GM18526 (cell line): ENCODE data around the gene RLN2.

ENCODE experiments used
- POLR2A ChIP-seq: IDR thresholded peaks from 3 replicates; pipeline ENCODE4 v1.6.1; 2011; ENCODE audit not compliant: insufficient read length; ENCODE audit errors: extremely low read depth

RLN2 gene

DNA sequence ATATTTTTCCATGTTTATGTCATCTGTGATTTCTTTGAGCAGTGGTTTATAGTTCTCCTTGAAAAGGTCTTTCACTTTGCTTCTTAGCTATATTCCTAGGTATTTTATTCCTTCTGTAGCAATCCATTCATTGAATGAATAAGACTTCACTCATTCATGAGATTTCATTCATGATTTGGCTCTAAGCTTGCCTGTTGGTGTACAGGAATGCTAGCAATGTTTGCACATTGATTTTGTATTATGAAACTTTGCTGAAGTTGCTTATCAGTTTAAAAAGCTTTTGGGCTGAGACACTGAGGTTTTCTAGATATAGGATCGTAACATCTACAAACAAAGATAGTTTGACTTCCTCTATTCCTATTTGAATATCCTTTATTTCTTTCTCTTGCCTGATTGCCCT, 15.9 kb downstream of the RLN2 start:
- TF ChIP-seq POLR2A = no peak

DNA sequence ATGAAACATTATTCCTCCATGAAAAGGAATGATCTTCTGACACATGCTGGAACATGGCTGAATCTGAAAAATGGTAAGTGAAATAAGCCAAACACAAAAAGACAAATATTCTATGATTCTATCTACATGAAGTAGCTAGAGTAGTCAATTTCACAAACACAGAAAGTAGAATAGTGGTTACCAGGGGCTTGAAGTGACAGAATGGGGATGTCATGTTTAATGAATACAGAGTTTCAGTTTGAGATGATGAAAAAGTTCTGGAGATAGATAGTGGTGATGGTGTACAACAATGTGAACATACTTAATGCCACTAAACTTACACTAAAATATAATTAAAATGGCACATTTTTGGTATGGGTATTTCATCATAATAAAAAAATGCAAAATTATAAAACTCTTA, 18.3 kb downstream of the RLN2 start:
- TF ChIP-seq POLR2A = no peak

DNA sequence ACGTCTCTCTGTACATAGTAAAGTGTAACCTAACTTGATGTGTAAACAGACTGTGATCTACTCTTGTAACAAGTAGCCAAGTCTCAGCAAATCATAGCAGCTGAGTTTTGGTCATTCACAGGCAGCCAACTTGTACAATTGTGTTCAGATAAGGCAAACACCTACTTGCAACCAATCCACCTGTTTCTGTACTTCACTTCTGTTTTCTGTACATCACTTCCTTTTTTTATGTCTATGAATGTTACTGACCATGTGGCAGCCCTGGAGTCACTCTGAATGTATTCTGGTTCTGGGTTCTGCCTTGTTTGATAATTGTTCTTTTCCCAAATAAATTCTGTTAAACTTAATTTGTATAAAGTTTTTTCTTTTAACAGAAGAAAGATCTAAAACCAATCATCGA, 26.0 kb downstream of the RLN2 start:
- TF ChIP-seq POLR2A = no peak

DNA sequence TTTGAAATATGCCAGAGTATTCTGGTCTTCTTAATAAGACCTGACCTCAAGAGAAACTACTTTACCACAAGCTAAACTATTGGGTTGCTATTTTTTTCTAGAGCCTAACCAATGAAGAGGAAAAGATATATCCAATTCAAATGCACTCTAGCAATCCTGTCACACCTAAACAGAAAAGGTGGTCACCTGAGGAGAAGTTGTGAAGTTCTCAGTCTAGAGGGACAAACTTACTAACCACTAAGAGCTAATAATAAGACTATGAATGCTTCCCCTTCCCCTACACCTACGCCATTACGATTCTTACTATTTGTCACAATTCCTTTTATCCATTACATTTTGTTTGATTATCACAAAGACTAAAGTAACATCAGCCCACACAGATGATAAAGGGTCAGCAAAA, 29.7 kb downstream of the RLN2 start:
- TF ChIP-seq POLR2A = no peak

DNA sequence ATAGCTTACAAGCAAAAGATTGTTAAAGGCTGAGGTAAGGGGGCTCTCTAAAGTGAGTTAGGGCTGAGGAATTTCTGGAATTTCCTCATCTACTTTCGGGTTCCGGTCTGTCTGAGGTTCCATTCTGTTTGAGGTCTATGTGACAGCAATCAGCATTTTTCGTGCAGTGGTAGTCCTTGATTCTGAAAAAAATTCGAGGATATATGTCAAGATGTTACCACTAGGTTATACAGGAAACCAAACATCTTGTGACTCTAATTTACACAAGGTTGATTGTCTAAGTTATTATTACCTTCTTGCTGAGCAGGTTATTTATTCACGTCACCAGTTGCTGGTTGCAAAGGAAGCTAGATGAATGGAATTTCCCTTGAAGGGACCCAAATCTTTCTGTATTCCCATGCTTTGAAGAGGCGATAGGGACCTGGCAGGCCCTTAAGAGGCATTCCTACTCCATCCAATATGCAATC, 35.2 kb downstream of the RLN2 start:
- TF ChIP-seq POLR2A = no peak

DNA sequence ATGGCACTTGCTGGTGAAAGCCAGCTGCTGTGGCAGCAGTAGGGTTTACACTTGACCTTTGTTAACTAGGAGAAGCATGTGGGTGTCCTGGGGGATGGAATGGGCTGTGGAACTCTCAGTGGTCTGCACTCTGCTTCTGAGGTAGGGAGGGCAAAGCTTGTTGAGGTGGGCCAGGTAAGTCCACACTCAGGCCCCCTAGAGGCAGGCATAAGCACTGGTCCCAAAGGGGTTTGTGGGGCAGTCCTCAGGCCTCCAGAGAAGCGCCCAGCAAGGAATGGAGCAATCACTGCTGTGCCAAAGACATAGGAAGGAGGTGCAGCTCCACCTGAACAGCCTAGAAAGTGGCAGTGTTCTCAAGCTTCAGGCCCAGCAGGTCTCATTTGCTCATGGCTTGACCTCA, 38.6 kb downstream of the RLN2 start:
- no peak for TF ChIP-seq POLR2A

DNA sequence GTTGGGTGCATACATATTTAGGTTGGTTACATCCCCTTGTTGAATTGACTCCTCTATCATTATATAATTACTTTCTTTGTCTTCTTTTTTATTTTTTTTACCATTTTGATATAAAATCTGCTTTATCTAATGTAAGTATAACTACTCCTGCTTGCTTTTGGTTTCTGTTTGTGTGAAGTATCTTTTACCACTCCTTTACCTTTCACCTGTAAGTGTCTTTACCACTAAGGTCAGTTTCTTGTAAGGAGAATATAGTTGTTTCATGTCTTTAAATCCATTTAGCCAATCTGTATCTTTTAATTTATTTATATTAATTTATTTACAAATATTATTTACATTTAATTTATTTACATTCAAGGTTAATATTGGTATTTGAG, 40.3 kb downstream of the RLN2 start:
- no peak for TF ChIP-seq POLR2A

DNA sequence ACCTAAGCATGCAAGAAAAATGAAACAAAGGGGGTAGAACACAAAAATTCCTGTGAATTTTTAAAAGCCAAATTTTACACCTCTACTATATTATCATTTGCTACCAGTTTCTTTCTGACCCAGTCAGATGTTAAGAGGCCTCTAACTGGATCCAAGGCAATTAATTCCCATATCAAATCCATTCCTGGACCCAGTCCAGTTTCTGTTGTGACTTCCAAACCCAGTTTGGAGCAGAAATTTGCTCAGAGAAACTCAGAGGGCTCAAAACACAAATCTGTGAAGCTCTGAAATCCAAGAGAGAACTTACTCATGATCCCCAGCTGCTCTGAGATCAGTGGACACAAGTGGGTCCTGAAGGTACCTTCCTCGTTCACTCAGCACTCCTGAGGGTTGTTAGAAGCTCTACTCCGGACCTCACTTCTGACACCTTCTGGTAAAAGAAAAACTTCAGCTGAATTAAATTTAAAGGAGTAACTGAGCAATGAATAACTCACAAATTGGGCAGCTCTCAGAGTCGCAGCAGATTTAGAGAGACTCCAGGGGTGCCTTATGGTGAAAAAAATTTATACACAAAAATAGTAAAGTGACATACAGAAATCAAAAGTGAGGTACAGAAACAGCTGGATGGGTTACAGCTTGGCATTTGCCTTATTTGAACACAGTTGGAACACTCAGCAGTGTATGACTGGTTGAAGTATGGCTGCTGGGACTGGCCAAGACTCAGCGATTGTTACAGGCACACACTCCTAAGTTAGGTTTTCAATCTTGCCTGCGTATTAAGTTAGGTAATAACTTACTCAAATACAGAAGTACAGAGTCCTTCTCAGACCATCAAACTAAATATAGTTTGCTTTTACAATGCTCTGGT, 40.9 kb downstream of the RLN2 start:
- no peak for TF ChIP-seq POLR2A
